Measurements from ENCODE around the gene IMP4. TPM values are rescaled to one million over a fixed set of nuclear protein-coding genes. Genes with fewer than 3 reads are reported as not detected.

IMP4 gene
- total RNA-seq, 1 experiment from 2014 or later, result 101 TPM

GRCh38 chr2:130365963-130366362 lies 23.3 kb downstream of the IMP4 start:
- Mint-ChIP-seq H3K9me3 (no peaks in the 10 kb centered on the region; a peak in 2 of 5 replicates), H3K4me3 (no peak overlapping the region), H3K4me1 (peaks cover 15% of the 10 kb centered on the region in 2 experiments), H3K27ac (no peak overlapping the region), H3K36me3 (ENCODE audit: insufficient read depth in 1 of 3, low read depth in 3 of 3) (peaks cover 3 to 12% (median 3%) of the 10 kb centered on the region in 3 experiments), H3K27me3 (ENCODE audit: low read depth) (peaks cover 8% of the 10 kb centered on the region; the same call in 1 of the 2 replicates)
- Histone ChIP-seq H4K20me1 (ENCODE audit: control insufficient read depth, insufficient read depth, insufficient read length) (no peaks in the 10 kb centered on the region), H3K9me3 (ENCODE audit: control insufficient read depth, low read depth, low read length) (no peaks in the 10 kb centered on the region), H3K18ac (ENCODE audit: insufficient read length, low read depth, low read length) (no peak overlapping the region), H3K27me3 (ENCODE audit: insufficient read depth, low read length) (no peaks in the 10 kb centered on the region), H3T11ph (ENCODE audit: low read length) (no peak overlapping the region), H3K14ac (ENCODE audit: insufficient read depth, low read length) (no peak overlapping the region), H3K23ac (ENCODE audit: insufficient read length, low read depth, low read length) (no peak overlapping the region), H2BK15ac (ENCODE audit: low read depth, low read length) (no peak overlapping the region), H3K79me1 (ENCODE audit: insufficient read depth, low read depth, low read length, poor library complexity, severe bottlenecking) (no peaks in the 10 kb centered on the region), H4K91ac (ENCODE audit: insufficient read length, low read depth, low read length) (no peak overlapping the region), H3K56ac (ENCODE audit: insufficient read length, low read depth, low read length) (no peak overlapping the region), H3K4ac (ENCODE audit: low read depth, low read length) (no peak overlapping the region), H3K79me2 (ENCODE audit: insufficient read depth, low read length) (no peaks in the 10 kb centered on the region), H2BK120ac (ENCODE audit: low read depth, low read length, poor library complexity, severe bottlenecking) (no peak overlapping the region), H3K4me2 (ENCODE audit: insufficient read depth, insufficient read length, low read length) (no peak overlapping the region), H2BK5ac (ENCODE audit: insufficient read length, low read length) (no peak overlapping the region), H2BK12ac (ENCODE audit: insufficient read length, low read depth, low read length) (no peak overlapping the region), H2BK20ac (ENCODE audit: low read depth, low read length, poor library complexity, severe bottlenecking) (no peak overlapping the region), H2AK5ac (ENCODE audit: insufficient read length, low read length) (no peak overlapping the region), H4K5ac (ENCODE audit: insufficient read length, low read depth, low read length) (no peak overlapping the region), H2AFZ (ENCODE audit: low read length) (no peak overlapping the region), H3K27ac (ENCODE audit: insufficient read length, low read depth, low read length) (no peak overlapping the region), H4K8ac (replicated peaks; ENCODE audit: insufficient read length, low read depth, low read length) (no peak overlapping the region), H3K9ac (ENCODE audit: extremely low read depth, insufficient read length, low read length) (no peak overlapping the region), H3K23me2 (ENCODE audit: insufficient read length, low read depth, low read length, poor library complexity, severe bottlenecking) (no peaks in the 10 kb centered on the region), H3K4me1 (ENCODE audit: insufficient read depth, low read length) (no peaks in the 10 kb centered on the region; the same call in 1 of the 2 replicates)
- no peak for DNase-seq
- no peak for TF ChIP-seq CTCF (conservative IDR thresholded peaks at IDR 0.05)
- no CpG with 5 or more reads among the region's 2 CpGs for WGBS (ENCODE audit: extremely low coverage, insufficient read length, low lambda C conversion rate)

Data from H9 (cell line).